H9 (cell line): ENCODE results near the gene SGTA. TPM values are rescaled to one million over a fixed set of nuclear protein-coding genes. Genes with fewer than 3 reads are reported as not detected.

Source experiments
- DNase-seq: peaks from one replicate; pipeline ENCODE4 v3.0.0-alpha.2; 2017
- H2AFZ ChIP-seq: one replicate; pipeline ENCODE4 v1.6.1; 2013; ENCODE audit warnings: mild to moderate bottlenecking, low read length, control low read depth, moderate library complexity
- H2AK5ac ChIP-seq: 2 replicates; pipeline ENCODE4 v1.6.1; 2013; ENCODE audit warnings: low read length, control low read depth, mixed read lengths; ENCODE audit not compliant: insufficient read length
- H2BK120ac ChIP-seq: one replicate; pipeline ENCODE4 v1.6.1; 2013; ENCODE audit warnings: low read depth, mild to moderate bottlenecking, low read length, control low read depth, inconsistent platforms; ENCODE audit not compliant: poor library complexity, severe bottlenecking
- H2BK12ac ChIP-seq: 2 replicates; pipeline ENCODE4 v1.6.1; 2013; ENCODE audit warnings: low read length, control low read depth, mixed read lengths, low read depth; ENCODE audit not compliant: insufficient read length
- H2BK15ac ChIP-seq: 2 replicates; pipeline ENCODE4 v1.6.1; 2013; ENCODE audit warnings: low read depth, low read length, control low read depth
- H2BK20ac ChIP-seq: one replicate; pipeline ENCODE4 v1.6.1; 2013; ENCODE audit warnings: low read depth, mild to moderate bottlenecking, low read length, control low read depth, inconsistent platforms; ENCODE audit not compliant: poor library complexity, severe bottlenecking
- H2BK5ac ChIP-seq: 2 replicates; pipeline ENCODE4 v1.6.1; 2013; ENCODE audit warnings: low read length, control low read depth, mixed read lengths; ENCODE audit not compliant: insufficient read length
- H3K14ac ChIP-seq: 2 replicates; pipeline ENCODE4 v1.6.1; 2013; ENCODE audit warnings: low read length, control low read depth; ENCODE audit not compliant: insufficient read depth
- H3K18ac ChIP-seq: 2 replicates; pipeline ENCODE4 v1.6.1; 2013; ENCODE audit warnings: low read depth, mild to moderate bottlenecking, mixed read lengths, low read length, control low read depth; ENCODE audit not compliant: insufficient read length
- H3K23ac ChIP-seq: 2 replicates; pipeline ENCODE4 v1.6.1; 2013; ENCODE audit warnings: low read length, control low read depth, mixed read lengths, low read depth; ENCODE audit not compliant: insufficient read length
- H3K23me2 ChIP-seq: 2 replicates; pipeline ENCODE4 v1.6.1; 2013; ENCODE audit warnings: low read depth, mild to moderate bottlenecking, mixed read lengths, low read length, control low read depth; ENCODE audit not compliant: insufficient read length, poor library complexity, severe bottlenecking
- H3K27ac ChIP-seq: 2 replicates; pipeline ENCODE4 v1.5.1; 2013; ENCODE audit warnings: low read length, control low read depth, mixed read lengths, low read depth; ENCODE audit not compliant: insufficient read length
- H3K27me3 ChIP-seq: 2 replicates; pipeline ENCODE4 v1.6.1; 2013; ENCODE audit warnings: low read length, control low read depth, inconsistent platforms; ENCODE audit not compliant: insufficient read depth
- H3K4ac ChIP-seq: 2 replicates; pipeline ENCODE4 v1.6.1; 2013; ENCODE audit warnings: low read depth, mild to moderate bottlenecking, control low read depth, inconsistent platforms, low read length, moderate library complexity
- H3K4me1 ChIP-seq: 2 replicates; pipeline ENCODE4 v1.6.1; 2013; ENCODE audit warnings: low read length, control low read depth, inconsistent platforms; ENCODE audit not compliant: insufficient read depth
- H3K4me2 ChIP-seq: 2 replicates; pipeline ENCODE4 v1.6.1; 2013; ENCODE audit warnings: low read length, control low read depth, mixed read lengths; ENCODE audit not compliant: insufficient read length, insufficient read depth
- H3K56ac ChIP-seq: 2 replicates; pipeline ENCODE4 v1.6.1; 2013; ENCODE audit warnings: low read depth, mild to moderate bottlenecking, mixed read lengths, low read length, control low read depth; ENCODE audit not compliant: insufficient read length
- H3K79me1 ChIP-seq: 2 replicates; pipeline ENCODE4 v1.6.1; 2013; ENCODE audit warnings: low read depth, mild to moderate bottlenecking, moderate library complexity, low read length, control low read depth, inconsistent platforms; ENCODE audit not compliant: insufficient read depth, poor library complexity, severe bottlenecking
- H3K79me2 ChIP-seq: 2 replicates; pipeline ENCODE4 v1.6.1; 2013; ENCODE audit warnings: low read length, control low read depth, inconsistent platforms; ENCODE audit not compliant: insufficient read depth
- H3K9ac ChIP-seq: 2 replicates; pipeline ENCODE4 v1.6.1; 2013; ENCODE audit warnings: low read length, control low read depth, mixed read lengths; ENCODE audit not compliant: insufficient read length; ENCODE audit errors: extremely low read depth
- H3K9me3 ChIP-seq: one replicate; pipeline ENCODE4 v1.6.1; 2013; ENCODE audit warnings: low read depth, low read length, inconsistent platforms; ENCODE audit not compliant: control insufficient read depth
- H3T11ph ChIP-seq: one replicate; pipeline ENCODE4 v1.6.1; 2013; ENCODE audit warnings: mild to moderate bottlenecking, low read length, control low read depth, inconsistent platforms
- H4K20me1 ChIP-seq: one replicate; pipeline ENCODE4 v1.6.1; 2013; ENCODE audit not compliant: control insufficient read depth, insufficient read length, insufficient read depth
- H4K5ac ChIP-seq: 2 replicates; pipeline ENCODE4 v1.6.1; 2013; ENCODE audit warnings: low read depth, mild to moderate bottlenecking, mixed read lengths, low read length, control low read depth; ENCODE audit not compliant: insufficient read length
- H4K8ac ChIP-seq: replicated peaks from 2 replicates; pipeline ENCODE4 v1.6.1; 2013; ENCODE audit warnings: low read length, control low read depth, mixed read lengths, low read depth; ENCODE audit not compliant: insufficient read length
- H4K91ac ChIP-seq: 2 replicates; pipeline ENCODE4 v1.6.1; 2013; ENCODE audit warnings: low read depth, mild to moderate bottlenecking, moderate library complexity, mixed read lengths, low read length, control low read depth; ENCODE audit not compliant: insufficient read length
- H3K27ac Mint-ChIP-seq, 3 experiments: 2 replicates in 2 of 3; 3 replicates in 1 of 3; pipeline ENCODE4 v1.8.0; 2020 to 2021; ENCODE audit warnings: mixed read lengths in 3 of 3, mild to moderate bottlenecking in 1 of 3, moderate library complexity in 1 of 3
- H3K27me3 Mint-ChIP-seq: 2 replicates; pipeline ENCODE4 v1.8.0; 2021; ENCODE audit warnings: low read depth, mild to moderate bottlenecking, moderate library complexity, mixed read lengths
- H3K36me3 Mint-ChIP-seq, 3 experiments: 2 replicates in 2 of 3; 3 replicates in 1 of 3; pipeline ENCODE4 v1.8.0; 2020 to 2021; ENCODE audit warnings: low read depth in 3 of 3, mixed read lengths in 3 of 3; ENCODE audit not compliant: insufficient read depth in 1 of 3
- H3K4me1 Mint-ChIP-seq, 2 experiments: 2 replicates each; pipeline ENCODE4 v1.8.0; 2020; ENCODE audit warnings: mixed read lengths in 2 of 2
- H3K4me3 Mint-ChIP-seq, 2 experiments: 2 replicates in 1 of 2; 3 replicates in 1 of 2; pipeline ENCODE4 v1.8.0; 2020 to 2021; ENCODE audit warnings: mild to moderate bottlenecking in 2 of 2, mixed read lengths in 2 of 2, moderate library complexity in 1 of 2
- H3K9me3 Mint-ChIP-seq, 2 experiments: 2 replicates in 1 of 2; 3 replicates in 1 of 2; pipeline ENCODE4 v1.8.0; 2020; ENCODE audit warnings: mild to moderate bottlenecking in 2 of 2, mixed read lengths in 2 of 2, moderate library complexity in 1 of 2
- WGBS: extraction: QIAGEN DNeasy Blood & Tissue Kit; methylation state at CpG from one replicate; pipeline ENCODE4 v1.1.7; 2013; ENCODE audit warnings: missing lambda C conversion rate, low lambda C conversion rate, mixed read lengths; ENCODE audit not compliant: insufficient read length; ENCODE audit errors: extremely low coverage; 5-methylcytosine and 5-hydroxymethylcytosine counted together
- total RNA-seq: library from RNA; stranded (reverse); gene quantifications from 2 replicates; pipeline ENCODE4 v1.2.1, GENCODE V29; 2021
- TF ChIP-seq, protein P1 (sequence below): fragments of 200-600 bp; sonication (generic); conservative IDR thresholded peaks from 3 replicates; pipeline ENCODE4 v1.8.0; 2021; ENCODE audit warnings: antibody characterized with exemption, mild to moderate bottlenecking

The SGTA gene
- total RNA-seq, 1 experiment from 2014 or later: 102 TPM

DNA sequence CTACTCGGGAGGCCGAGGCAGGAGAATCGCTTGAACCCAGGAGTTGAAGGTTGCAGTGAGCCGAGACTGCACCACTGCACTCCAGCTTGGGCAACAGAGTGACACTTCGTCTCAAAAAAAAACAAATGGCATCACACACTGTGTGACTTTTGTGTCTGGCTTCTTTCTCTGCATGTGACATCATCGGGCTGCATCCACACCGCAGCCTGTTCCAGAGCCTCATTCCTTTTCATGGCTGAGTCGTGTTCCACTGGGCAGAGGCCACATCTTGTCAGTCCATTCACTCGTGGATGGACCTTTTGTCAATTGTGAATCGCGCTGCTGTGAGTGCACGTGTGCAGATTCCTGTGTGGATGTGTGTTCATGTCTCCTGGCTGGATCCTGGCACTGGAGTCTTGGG, 10.5 kb upstream of the SGTA start:
- Histone ChIP-seq H4K5ac (no peak overlapping the region), H3K27me3 (no peaks in the 10 kb centered on the region), H3K9me3 (no peaks in the 10 kb centered on the region), H3K23me2 (no peaks in the 10 kb centered on the region), H4K91ac (no peak overlapping the region), H4K8ac (no peak overlapping the region), H3K27ac (no peak overlapping the region), H3K23ac (no peak overlapping the region), H3K56ac (no peak overlapping the region), H2BK12ac (no peak overlapping the region), H3K4ac (no peak overlapping the region), H3K14ac (no peak overlapping the region), H4K20me1 (no peaks in the 10 kb centered on the region), H3K79me1 (no peaks in the 10 kb centered on the region), H2BK20ac (no peak overlapping the region), H3K18ac (no peak overlapping the region), H2BK15ac (no peak overlapping the region), H3K79me2 (no peaks in the 10 kb centered on the region; the same call in 1 of the 2 replicates), H3K9ac (no peak overlapping the region), H2AK5ac (no peak overlapping the region), H2BK5ac (no peak overlapping the region), H3T11ph (no peak overlapping the region), H2AFZ (no peak overlapping the region), H2BK120ac (no peak overlapping the region), H3K4me1 (no peaks in the 10 kb centered on the region), H3K4me2 (no peak overlapping the region)
- no peak for DNase-seq
- no peaks in the 10 kb centered on the region for H3K27me3 Mint-ChIP-seq
- H3K27ac Mint-ChIP-seq: no peak overlapping the region
- H3K4me3 Mint-ChIP-seq: no peak overlapping the region
- H3K36me3 Mint-ChIP-seq: peaks cover 49 to 77% (median 76%) of the 10 kb centered on the region in 3 experiments
- H3K9me3 Mint-ChIP-seq: no peaks in the 10 kb centered on the region
- TF ChIP-seq, protein P1, sequence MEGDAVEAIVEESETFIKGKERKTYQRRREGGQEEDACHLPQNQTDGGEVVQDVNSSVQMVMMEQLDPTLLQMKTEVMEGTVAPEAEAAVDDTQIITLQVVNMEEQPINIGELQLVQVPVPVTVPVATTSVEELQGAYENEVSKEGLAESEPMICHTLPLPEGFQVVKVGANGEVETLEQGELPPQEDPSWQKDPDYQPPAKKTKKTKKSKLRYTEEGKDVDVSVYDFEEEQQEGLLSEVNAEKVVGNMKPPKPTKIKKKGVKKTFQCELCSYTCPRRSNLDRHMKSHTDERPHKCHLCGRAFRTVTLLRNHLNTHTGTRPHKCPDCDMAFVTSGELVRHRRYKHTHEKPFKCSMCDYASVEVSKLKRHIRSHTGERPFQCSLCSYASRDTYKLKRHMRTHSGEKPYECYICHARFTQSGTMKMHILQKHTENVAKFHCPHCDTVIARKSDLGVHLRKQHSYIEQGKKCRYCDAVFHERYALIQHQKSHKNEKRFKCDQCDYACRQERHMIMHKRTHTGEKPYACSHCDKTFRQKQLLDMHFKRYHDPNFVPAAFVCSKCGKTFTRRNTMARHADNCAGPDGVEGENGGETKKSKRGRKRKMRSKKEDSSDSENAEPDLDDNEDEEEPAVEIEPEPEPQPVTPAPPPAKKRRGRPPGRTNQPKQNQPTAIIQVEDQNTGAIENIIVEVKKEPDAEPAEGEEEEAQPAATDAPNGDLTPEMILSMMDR: no peak
- no CpG with 5 or more reads among the region's 12 CpGs for WGBS
- peaks cover 0 to 2% of the 10 kb centered on the region in 2 experiments; a peak in 1 of 4 replicates for H3K4me1 Mint-ChIP-seq
